Suprapubic skin (tissue), 4 donors: Measurements from ENCODE around the gene APC2. TPM values are rescaled to one million over a fixed set of nuclear protein-coding genes. Genes with fewer than 3 reads are reported as not detected.

ENCODE experiments used
- DNase-seq, 2 donors: peaks; one replicate each; pipeline ENCODE4 v3.0.0-alpha.2; 2019; ENCODE audit warnings: low spot score in 2 of 2
- H3K27ac ChIP-seq: fragments of 200-600 bp; sonication (generic); one replicate; pipeline ENCODE4 v1.5.1; 2019
- H3K27me3 ChIP-seq: fragments of 200-600 bp; sonication (generic); one replicate; pipeline ENCODE4 v1.5.1; 2019
- H3K36me3 ChIP-seq: fragments of 200-600 bp; sonication (generic); one replicate; pipeline ENCODE4 v1.5.1; 2019
- H3K4me1 ChIP-seq: fragments of 200-600 bp; sonication (generic); one replicate; pipeline ENCODE4 v1.5.1; 2019
- H3K4me3 ChIP-seq: fragments of 200-600 bp; sonication (generic); one replicate; pipeline ENCODE4 v1.5.1; 2019; ENCODE audit warnings: mild to moderate bottlenecking
- H3K9me3 ChIP-seq: fragments of 200-600 bp; sonication (generic); one replicate; pipeline ENCODE4 v1.5.1; 2019
- EP300 ChIP-seq: sonication (generic); formaldehyde crosslinking; IDR thresholded peaks from one replicate; pipeline ENCODE4 v1.6.1; 2017; ENCODE audit warnings: antibody characterized with exemption
- POLR2A ChIP-seq, 2 donors: fragments of 450-650 bp; IDR thresholded peaks; one replicate each; pipeline ENCODE4 v1.6.1; 2017; ENCODE audit warnings: antibody characterized with exemption in 2 of 2, mild to moderate bottlenecking in 2 of 2, moderate library complexity in 2 of 2
- POLR2AphosphoS5 ChIP-seq, 3 donors: sonication (generic); formaldehyde crosslinking; IDR thresholded peaks; one replicate each; pipeline ENCODE4 v1.6.1; 2017; ENCODE audit warnings: antibody characterized with exemption in 3 of 3
- WGBS: methylation state at CpG from one replicate; pipeline ENCODE4 v1.1.5; 2018; 5-methylcytosine and 5-hydroxymethylcytosine counted together
- total RNA-seq, 4 donors: library from RNA; depleted of rRNA; stranded (reverse); fragments of >200 nt; gene quantifications; one replicate each; pipeline ENCODE4 v1.1.0, GENCODE V29; 2016
- TF ChIP-seq, protein P1 (sequence below), 2 donors: fragments of 200-600 bp in 1 of 2; fragments of 450-650 bp in 1 of 2; sonication (generic) in 1 of 2; IDR thresholded peaks; one replicate each; pipeline ENCODE4 v1.5.1; 2016 to 2019; ENCODE audit warnings: antibody characterized with exemption in 2 of 2, mild to moderate bottlenecking in 1 of 2, moderate library complexity in 1 of 2

The APC2 gene
- total RNA-seq, 4 donors from 2014 or later, result 0.08 to 0.30 (median 0.26) TPM; not detected in 1

DNA sequence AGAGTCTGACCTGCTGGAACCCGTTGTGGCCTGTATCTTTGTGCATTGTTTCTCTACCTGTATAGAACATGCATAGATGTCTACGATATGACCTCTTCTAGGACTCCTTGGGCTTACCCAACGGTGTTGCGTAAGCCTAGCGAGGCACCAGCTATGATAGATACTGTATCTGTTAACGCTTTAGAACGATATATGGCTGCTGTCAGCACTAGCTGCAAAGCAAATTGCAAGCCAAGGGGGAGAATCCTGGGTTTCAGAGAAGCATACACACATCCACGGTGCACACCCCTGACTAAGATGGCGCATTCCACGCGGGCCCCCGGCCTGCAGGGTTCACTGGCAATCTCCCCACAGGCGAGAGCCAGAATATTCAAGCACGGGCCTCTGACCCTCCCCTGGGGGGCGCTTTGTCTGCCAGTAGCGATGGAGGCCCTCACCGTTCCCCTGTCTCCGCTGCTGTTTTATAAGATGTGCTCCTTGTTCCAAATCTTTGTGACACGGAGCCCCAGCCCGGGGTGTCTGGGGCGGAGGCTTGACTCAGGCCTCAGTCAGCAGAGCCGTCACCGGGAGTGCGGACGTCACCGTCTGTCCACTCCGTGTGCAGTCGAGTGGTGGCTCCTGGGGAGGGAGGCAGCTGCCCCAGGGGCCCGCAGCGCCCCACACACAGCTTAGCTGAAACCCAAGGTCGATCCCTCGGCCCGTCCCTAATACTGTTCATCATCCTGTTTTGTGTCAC is 24.7 kb upstream of the APC2 start:
- peaks cover 83% of the 10 kb centered on the region for H3K36me3 ChIP-seq
- no peak for DNase-seq
- H3K4me3 ChIP-seq, result no peak overlapping the region
- H3K9me3 ChIP-seq, result no peaks in the 10 kb centered on the region
- H3K4me1 ChIP-seq, result peaks cover 29% of the 10 kb centered on the region
- TF ChIP-seq POLR2A (IDR thresholded peaks at IDR 0.05) (no peak), EP300 (no peak), POLR2AphosphoS5 (IDR thresholded peaks at IDR 0.05) (no peak)
- TF ChIP-seq, protein P1, sequence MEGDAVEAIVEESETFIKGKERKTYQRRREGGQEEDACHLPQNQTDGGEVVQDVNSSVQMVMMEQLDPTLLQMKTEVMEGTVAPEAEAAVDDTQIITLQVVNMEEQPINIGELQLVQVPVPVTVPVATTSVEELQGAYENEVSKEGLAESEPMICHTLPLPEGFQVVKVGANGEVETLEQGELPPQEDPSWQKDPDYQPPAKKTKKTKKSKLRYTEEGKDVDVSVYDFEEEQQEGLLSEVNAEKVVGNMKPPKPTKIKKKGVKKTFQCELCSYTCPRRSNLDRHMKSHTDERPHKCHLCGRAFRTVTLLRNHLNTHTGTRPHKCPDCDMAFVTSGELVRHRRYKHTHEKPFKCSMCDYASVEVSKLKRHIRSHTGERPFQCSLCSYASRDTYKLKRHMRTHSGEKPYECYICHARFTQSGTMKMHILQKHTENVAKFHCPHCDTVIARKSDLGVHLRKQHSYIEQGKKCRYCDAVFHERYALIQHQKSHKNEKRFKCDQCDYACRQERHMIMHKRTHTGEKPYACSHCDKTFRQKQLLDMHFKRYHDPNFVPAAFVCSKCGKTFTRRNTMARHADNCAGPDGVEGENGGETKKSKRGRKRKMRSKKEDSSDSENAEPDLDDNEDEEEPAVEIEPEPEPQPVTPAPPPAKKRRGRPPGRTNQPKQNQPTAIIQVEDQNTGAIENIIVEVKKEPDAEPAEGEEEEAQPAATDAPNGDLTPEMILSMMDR (IDR thresholded peaks at IDR 0.05), result no peak
- H3K27ac ChIP-seq, result peak overlapping the region; percentile 63
- no peaks in the 10 kb centered on the region for H3K27me3 ChIP-seq
- WGBS, result 79% methylated on average over 31 of the region's 33 CpGs

DNA sequence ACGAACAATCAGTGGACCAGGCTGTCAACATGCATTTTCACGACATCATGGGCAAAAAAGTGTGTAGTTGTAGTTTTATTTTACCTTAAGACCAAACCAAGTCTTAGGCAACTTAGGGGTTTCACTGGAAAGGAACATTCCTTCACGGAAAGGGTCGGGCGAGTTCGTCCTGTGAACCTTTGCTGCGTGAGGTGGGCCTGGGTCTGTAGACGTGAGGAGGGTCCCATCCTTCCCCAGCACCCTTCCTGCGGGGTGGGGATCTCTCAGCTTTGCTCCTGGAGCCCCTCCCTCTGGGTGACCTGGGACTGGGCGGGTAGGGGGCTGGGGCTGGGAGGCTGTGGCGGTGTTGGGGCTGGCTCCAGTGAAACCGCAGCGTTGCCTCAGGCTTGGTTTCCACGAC is 24.0 kb upstream of the APC2 start:
- Histone ChIP-seq H3K27me3 (no peaks in the 10 kb centered on the region), H3K36me3 (peaks cover 83% of the 10 kb centered on the region), H3K4me1 (peaks cover 29% of the 10 kb centered on the region), H3K9me3 (no peaks in the 10 kb centered on the region), H3K4me3 (no peak overlapping the region), H3K27ac (peak overlapping the region; percentile 63)
- WGBS, result 87% methylated on average over 11 of the region's 14 CpGs
- TF ChIP-seq, protein P1 (IDR thresholded peaks at IDR 0.05), result no peak
- no peak for TF ChIP-seq POLR2AphosphoS5 (IDR thresholded peaks at IDR 0.05)
- TF ChIP-seq POLR2A (IDR thresholded peaks at IDR 0.05), result no peak
- TF ChIP-seq EP300, result no peak
- no peak for DNase-seq

DNA sequence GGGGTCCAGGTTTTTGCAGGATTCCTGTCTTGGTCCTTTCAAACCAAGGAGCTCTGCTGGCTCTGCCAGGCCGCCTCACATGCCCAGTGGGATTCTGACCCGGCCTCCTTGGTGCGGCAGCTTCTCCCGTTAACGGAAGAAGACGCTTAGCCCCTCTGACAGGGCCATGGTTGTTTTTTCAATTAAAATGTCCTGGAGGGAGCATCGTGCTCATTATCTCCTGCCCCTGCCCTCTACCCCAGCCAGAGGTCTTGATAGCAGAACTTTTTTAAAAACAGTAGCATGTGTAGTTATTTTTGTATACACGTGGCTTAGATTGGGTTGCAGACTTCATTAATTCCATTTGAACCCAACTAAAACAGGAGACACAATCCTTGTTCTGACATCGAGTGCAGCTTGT is 23.2 kb upstream of the APC2 start:
- Histone ChIP-seq H3K27me3 (no peaks in the 10 kb centered on the region), H3K36me3 (peaks cover 83% of the 10 kb centered on the region), H3K4me1 (peaks cover 29% of the 10 kb centered on the region), H3K27ac (no peak overlapping the region), H3K9me3 (no peaks in the 10 kb centered on the region), H3K4me3 (no peak overlapping the region)
- no peak for DNase-seq
- whole genome bisulfite sequencing, result 90% methylated on average over 9 of the region's 9 CpGs
- TF ChIP-seq, protein P1 (IDR thresholded peaks at IDR 0.05), result no peak
- no peak for TF ChIP-seq POLR2AphosphoS5 (IDR thresholded peaks at IDR 0.05)
- no peak for TF ChIP-seq EP300
- no peak for TF ChIP-seq POLR2A (IDR thresholded peaks at IDR 0.05)

DNA sequence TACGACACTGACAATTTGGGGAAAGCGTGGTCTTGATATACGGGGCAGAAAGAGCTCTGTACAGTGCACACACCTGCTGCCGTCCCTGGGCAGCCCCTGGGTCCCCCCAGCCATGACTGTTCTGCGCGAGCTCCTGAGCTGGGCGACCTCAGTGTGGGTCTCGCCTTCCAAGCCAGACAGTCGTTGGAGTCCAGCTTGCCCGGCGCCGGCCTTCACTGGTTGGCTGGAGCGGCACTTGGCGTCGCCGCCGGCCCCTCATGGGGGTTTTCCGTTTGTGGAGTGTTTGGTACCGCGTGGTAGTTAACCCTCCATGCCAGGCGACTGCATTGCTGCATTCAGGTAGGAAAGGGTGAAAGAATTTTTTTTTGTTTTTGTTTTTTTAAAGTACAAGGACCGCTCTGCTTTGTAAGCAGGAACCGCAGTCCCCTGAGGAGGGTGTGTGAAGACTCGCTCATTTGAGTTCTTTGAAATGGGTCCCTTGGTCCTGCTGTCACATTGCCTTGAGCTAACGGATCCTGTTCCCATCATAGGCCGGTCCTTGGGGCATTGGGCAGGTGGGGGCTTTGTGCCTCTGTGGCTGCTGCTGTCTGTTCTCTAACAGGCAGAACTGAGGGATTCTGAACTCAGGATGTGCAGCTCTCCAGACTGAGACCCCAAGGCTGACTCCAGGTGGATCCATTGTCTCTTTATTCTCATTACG is 22.6 kb upstream of the APC2 start:
- Histone ChIP-seq H3K27ac (no peak overlapping the region), H3K4me1 (peaks cover 29% of the 10 kb centered on the region), H3K36me3 (peaks cover 83% of the 10 kb centered on the region), H3K27me3 (no peaks in the 10 kb centered on the region), H3K9me3 (no peaks in the 10 kb centered on the region), H3K4me3 (no peak overlapping the region)
- TF ChIP-seq EP300 (no peak), POLR2AphosphoS5 (IDR thresholded peaks at IDR 0.05) (no peak), POLR2A (IDR thresholded peaks at IDR 0.05) (no peak)
- TF ChIP-seq, protein P1 (IDR thresholded peaks at IDR 0.05), result no peak
- no peak for DNase-seq
- 94% methylated on average over 27 of the region's 27 CpGs for WGBS

DNA sequence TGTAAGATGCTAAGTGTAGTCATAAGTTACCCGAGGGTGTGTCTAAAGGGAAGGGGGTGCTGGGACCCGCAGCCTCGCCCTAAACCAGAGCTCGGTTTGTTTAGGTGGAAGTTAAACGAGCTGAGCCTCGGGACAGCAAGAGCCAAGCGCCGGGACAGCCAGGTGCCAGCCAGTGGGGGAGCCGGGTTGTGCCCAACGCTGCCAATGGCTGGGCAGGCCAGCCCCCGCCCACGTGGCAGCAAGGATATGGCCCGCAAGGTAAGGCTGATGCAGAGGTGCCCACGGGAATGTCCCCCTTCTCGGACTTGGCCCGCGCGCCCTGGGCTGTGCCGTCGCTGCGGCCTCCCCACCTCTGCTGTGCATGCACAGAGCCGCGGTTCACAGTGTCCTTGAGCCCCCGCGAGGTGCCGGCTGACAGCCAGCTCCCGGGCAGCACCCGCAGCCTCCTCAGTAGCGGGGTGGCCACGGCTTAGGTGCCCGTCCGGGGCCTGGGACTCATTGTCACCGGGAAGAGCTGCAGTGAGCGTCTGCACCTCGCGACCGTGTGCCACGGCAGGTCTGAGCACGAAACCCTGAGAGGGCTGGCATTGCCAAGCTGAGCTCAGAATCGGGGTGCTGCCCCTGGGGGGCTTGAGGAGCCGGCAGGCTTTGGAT is 21.1 kb upstream of the APC2 start:
- DNase-seq, result no peak
- H3K27ac ChIP-seq, result no peak overlapping the region
- peaks cover 83% of the 10 kb centered on the region for H3K36me3 ChIP-seq
- no peak for TF ChIP-seq EP300
- TF ChIP-seq POLR2A (IDR thresholded peaks at IDR 0.05), result no peak
- TF ChIP-seq, protein P1 (IDR thresholded peaks at IDR 0.05), result no peak
- no peak for TF ChIP-seq POLR2AphosphoS5 (IDR thresholded peaks at IDR 0.05)
- H3K4me3 ChIP-seq, result no peak overlapping the region
- WGBS, result 76% methylated on average over 20 of the region's 41 CpGs
- H3K4me1 ChIP-seq, result peaks cover 29% of the 10 kb centered on the region
- no peaks in the 10 kb centered on the region for H3K9me3 ChIP-seq
- no peaks in the 10 kb centered on the region for H3K27me3 ChIP-seq
